HG03045 (cell line): ENCODE results near the gene FAM162B.
"Not testable (repeated sequence)": the region's sequence is repeated elsewhere in the genome, so short reads cannot be mapped to it uniquely, and the experiment has no call there.

Experiments
- ATAC-seq: cut with Tn5 transposase; IDR thresholded peaks from one replicate; pipeline ENCODE4 v1.9.1; 2021; ENCODE audit warnings: mild to moderate bottlenecking, moderate library complexity; ENCODE audit not compliant: unreplicated experiment

The FAM162B gene

GRCh38 chr6:116730513-116730912, 35.0 kb downstream of the FAM162B start:
- no peak for ATAC-seq

GRCh38 chr6:116726947-116727346, 38.6 kb downstream of the FAM162B start:
- ATAC-seq: no peak

- no peak for ATAC-seq
Observed at GRCh38 chr6:116714761-116715160, 50.8 kb downstream of the FAM162B start.

- no peak for ATAC-seq
Observed at GRCh38 chr6:116714296-116714695, 51.2 kb downstream of the FAM162B start.

GRCh38 chr6:116705917-116706316, 59.6 kb downstream of the FAM162B start:
- ATAC-seq: no peak

GRCh38 chr6:116703888-116704287, 61.6 kb downstream of the FAM162B start:
- ATAC-seq: not testable (repeated sequence)
